Epithelial cell of proximal tubule (primary cell): ENCODE measurements around the gene SETD4. TPM values are rescaled to one million over a fixed set of nuclear protein-coding genes. Genes with fewer than 3 reads are reported as not detected.

Source experiments
- DNase-seq: peaks from one replicate; pipeline ENCODE4 v3.0.0-alpha.2; 2011; ENCODE audit warnings: low read depth
- H3K4me3 ChIP-seq: 2 replicates; pipeline ENCODE4 v1.5.1; 2011; ENCODE audit warnings: low read depth, mild to moderate bottlenecking, low read length
- total RNA-seq: library from RNA; depleted of rRNA; stranded (reverse); fragments of >200 nt; gene quantifications from 2 replicates; pipeline ENCODE4 v1.2.3, GENCODE V29; 2015
- TF ChIP-seq, protein P1 (sequence below): conservative IDR thresholded peaks from 2 replicates; pipeline ENCODE4 v1.5.1; 2012; ENCODE audit warnings: low read depth, mild to moderate bottlenecking, low read length

The SETD4 gene
- total RNA-seq, 1 donor from 2014 or later = 36.2 TPM

DNA sequence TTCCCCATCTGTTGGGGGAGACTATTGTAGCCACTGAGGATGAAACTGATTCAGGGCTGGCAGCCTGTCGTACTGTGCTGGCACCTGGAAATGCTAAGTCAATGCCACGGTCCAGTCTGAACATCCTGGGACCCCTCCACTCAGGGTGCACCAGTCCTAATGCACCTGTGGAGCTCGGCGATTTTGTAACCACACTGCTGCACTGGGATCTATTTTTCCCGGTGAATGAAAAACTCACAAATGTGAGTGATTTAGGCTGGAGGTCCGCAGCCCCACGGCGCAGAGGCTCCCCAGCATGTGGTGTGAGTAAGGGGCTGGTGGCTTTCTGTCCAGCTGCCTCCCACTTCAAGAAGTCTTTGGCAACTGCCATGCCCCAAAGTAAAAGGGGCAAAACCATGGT is 35.5 kb downstream of the SETD4 start:
- DNase-seq = no peak
- no peak overlapping the region for H3K4me3 ChIP-seq
- TF ChIP-seq, protein P1, sequence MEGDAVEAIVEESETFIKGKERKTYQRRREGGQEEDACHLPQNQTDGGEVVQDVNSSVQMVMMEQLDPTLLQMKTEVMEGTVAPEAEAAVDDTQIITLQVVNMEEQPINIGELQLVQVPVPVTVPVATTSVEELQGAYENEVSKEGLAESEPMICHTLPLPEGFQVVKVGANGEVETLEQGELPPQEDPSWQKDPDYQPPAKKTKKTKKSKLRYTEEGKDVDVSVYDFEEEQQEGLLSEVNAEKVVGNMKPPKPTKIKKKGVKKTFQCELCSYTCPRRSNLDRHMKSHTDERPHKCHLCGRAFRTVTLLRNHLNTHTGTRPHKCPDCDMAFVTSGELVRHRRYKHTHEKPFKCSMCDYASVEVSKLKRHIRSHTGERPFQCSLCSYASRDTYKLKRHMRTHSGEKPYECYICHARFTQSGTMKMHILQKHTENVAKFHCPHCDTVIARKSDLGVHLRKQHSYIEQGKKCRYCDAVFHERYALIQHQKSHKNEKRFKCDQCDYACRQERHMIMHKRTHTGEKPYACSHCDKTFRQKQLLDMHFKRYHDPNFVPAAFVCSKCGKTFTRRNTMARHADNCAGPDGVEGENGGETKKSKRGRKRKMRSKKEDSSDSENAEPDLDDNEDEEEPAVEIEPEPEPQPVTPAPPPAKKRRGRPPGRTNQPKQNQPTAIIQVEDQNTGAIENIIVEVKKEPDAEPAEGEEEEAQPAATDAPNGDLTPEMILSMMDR = no peak

DNA sequence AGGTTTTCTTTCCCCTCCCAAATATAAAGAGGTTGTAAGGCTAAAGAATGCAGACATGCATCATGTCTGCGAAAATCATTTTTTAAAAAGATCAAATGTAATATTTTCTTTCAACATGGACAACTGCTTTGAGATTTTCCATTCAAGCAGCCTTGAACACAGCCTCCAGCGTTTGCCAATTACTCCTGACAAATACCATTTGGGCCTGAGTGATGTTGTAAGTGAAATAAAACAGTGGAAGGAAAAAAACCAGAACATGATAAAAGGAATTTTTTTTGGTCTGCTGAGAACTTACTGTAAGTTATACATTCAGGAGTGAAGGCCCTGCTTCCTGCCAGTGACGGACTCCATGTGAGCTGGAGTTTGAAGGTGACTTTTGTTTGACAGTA is 37.2 kb downstream of the SETD4 start:
- no peak overlapping the region for H3K4me3 ChIP-seq
- TF ChIP-seq, protein P1 = no peak
- no peak for DNase-seq

DNA sequence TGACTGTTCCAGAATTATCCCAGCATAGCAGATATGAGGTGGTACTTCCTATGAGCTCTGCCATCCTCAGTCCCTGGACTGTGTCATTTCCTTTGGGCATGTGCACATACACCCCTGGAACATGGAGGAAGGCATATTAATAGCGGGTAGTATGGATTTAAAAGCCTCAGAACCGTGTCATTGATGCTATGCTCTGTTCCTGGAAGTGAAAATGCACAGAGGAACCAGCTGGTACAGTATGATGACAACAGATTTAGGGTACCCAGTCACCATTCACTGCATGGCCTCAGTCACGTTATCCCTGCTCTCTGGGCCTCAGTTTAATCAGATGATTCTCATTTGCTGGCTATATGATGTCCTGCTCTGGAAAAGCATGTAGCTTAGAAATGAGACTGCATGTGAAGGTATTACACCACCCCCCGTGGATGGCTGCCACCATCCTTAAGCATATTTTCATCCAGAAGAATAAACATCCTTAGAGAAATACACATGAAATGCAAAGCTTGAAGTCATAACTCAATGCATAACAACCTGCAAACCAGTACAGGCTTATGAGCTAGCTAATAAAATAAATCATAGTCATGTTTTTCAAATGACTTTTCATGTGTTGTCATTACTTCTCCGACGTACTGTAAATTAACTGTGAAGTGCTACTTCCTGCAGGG is 37.8 kb downstream of the SETD4 start:
- no peak for DNase-seq
- TF ChIP-seq, protein P1 = no peak
- no peak overlapping the region for H3K4me3 ChIP-seq

DNA sequence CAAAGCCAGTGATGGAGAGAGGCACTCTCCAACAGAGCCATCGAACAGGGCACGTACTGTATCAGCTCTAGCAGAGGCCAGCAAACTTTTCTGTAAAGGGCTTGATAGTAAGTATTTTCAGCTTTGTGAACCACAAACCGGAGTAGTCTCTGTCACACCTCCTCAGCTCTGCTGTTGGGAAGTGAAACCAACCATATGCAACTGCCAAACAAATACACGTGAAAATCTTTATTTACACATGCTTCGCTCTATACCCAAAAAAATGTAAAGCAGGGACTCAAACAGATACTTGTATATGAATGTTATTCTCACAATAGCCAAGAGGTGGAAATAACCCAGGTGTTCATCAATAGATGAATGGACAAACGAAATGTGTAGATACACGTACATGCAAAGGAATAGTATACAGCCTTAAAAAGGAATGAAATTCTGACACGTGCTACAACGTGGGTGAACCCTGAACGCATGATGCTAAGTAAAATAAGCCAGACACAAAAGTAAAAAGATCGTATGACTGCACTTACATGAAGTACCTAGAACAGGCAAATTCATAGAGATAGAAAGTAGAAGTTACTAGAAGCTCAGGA is 39.0 kb downstream of the SETD4 start:
- TF ChIP-seq, protein P1 = no peak
- H3K4me3 ChIP-seq = no peak overlapping the region
- no peak for DNase-seq

DNA sequence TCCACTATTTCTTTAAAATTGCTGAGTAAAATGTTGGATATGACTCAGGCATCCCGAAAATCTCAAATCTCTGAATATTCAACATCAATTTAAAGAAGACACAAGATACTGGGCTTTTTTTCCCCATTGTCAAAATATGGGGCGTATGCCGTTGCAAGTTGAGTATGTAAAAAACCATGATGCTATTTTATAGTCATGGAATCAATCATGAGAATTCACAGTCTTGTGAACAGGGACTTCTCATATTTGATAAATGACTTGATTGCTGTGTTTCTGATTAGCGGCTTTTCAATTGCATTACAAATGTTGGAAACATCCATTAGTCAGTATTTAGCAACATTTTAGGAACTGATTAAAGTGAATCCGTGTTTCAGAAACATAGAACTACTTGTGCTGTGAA is 45.3 kb downstream of the SETD4 start:
- DNase-seq = no peak
- TF ChIP-seq, protein P1 = no peak
- H3K4me3 ChIP-seq = no peak overlapping the region

DNA sequence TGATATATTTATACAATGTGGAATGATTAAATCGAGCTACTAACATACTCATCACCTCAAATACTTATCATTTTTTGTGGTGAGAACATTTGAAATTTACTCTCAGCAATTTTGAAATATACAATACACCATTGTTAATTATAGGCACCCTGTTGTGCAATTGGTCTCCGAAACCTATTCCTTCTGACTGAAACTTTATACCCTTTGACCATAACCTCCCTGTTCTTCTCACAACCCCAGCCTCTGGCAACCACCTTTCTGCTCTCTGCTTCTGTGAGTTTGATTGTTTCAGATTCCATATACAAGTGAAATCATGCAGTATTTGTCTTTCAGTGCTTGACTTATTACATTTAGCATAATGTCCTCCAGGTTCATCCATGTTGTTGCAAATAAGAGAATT is 49.5 kb downstream of the SETD4 start:
- DNase-seq = no peak
- no peak overlapping the region for H3K4me3 ChIP-seq
- TF ChIP-seq, protein P1 = no peak

DNA sequence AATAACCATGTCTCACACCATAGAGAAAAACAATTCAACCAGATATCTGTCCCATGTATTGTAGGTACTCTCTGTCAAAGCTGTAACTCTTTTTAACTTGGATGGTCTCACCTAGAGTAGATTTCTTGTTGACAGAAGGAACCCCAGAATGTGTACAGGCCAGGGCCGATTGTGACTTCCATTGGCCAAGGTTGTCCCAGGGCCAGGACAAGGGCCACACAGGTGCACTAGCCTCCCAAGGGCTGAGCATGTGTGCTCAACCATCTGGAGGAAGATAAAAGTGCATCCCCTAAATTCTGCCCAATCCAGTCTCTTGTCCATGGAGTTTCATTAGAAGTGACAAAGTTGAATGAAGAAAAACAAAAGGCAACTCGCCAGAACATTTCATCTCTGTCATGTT is 51.8 kb downstream of the SETD4 start:
- TF ChIP-seq, protein P1 = no peak
- no peak overlapping the region for H3K4me3 ChIP-seq
- DNase-seq = no peak
